Psoas muscle (tissue), 8 donors: Measurements from ENCODE around the gene PLCG2. TPM values are rescaled to one million over a fixed set of nuclear protein-coding genes. Genes with fewer than 3 reads are reported as not detected.
"Not testable (repeated sequence)": the region's sequence is repeated elsewhere in the genome, so short reads cannot be mapped to it uniquely, and the experiment has no call there.

Experiments used
- ATAC-seq, 4 donors: fragments of 200-7000 bp; cut with Tn5 transposase; one replicate each; pipeline ENCODE4 v1.9.1; 2020; ENCODE audit warnings: moderate library complexity in 3 of 4, mild to moderate bottlenecking in 2 of 4
- DNase-seq, 2 donors: peaks; one replicate each; pipeline ENCODE4 v3.0.0-alpha.2; 2020
- H3K27ac ChIP-seq: fragments of 200-600 bp; one replicate; pipeline ENCODE4 v1.8.0; 2022
- H3K27me3 ChIP-seq, 3 donors: fragments of 200-600 bp in 1 of 3; one replicate each; pipeline versions ENCODE4 v1.6.1 to v1.8.0; 2013 to 2022; ENCODE audit warnings: low read length in 2 of 3, mild to moderate bottlenecking in 2 of 3, moderate library complexity in 1 of 3; ENCODE audit not compliant: insufficient read depth in 3 of 3
- H3K36me3 ChIP-seq, 2 donors: fragments of 200-600 bp in 1 of 2; one replicate each; pipeline versions ENCODE4 v1.6.1 to v1.8.0; 2013 to 2022; ENCODE audit warnings: low read depth in 1 of 2, mild to moderate bottlenecking in 1 of 2, moderate library complexity in 1 of 2; ENCODE audit not compliant: insufficient read depth in 1 of 2
- H3K4me1 ChIP-seq: fragments of 200-600 bp; one replicate; pipeline ENCODE4 v1.8.0; 2022
- H3K4me3 ChIP-seq: fragments of 200-600 bp; one replicate; pipeline ENCODE4 v1.8.0; 2022; ENCODE audit warnings: mild to moderate bottlenecking
- H3K9me3 ChIP-seq: fragments of 200-600 bp; one replicate; pipeline ENCODE4 v1.8.0; 2022
- CTCF ChIP-seq: fragments of 200-600 bp; IDR thresholded peaks from one replicate; pipeline ENCODE4 v1.8.0; 2022; ENCODE audit warnings: antibody characterized with exemption
- WGBS, 3 donors: extraction: QIAGEN DNeasy Blood & Tissue Kit; methylation state at CpG; one replicate each; pipeline versions ENCODE4 v1.1.6 to v1.1.7; 2013; 5-methylcytosine and 5-hydroxymethylcytosine counted together
- intact Hi-C, 2 donors: fragments of 100-400 bp; cut with DNase I; formaldehyde crosslinking; loops; one replicate each; pipeline versions ENCODE4 v1.11.0 to v1.14.2; 2022
- polyA plus RNA-seq, 3 donors: library from polyadenylated mRNA; stranded (reverse); fragments of 200-250 nt; gene quantifications; one replicate each; pipeline ENCODE4 v1.2.3, GENCODE V29; 2013
- total RNA-seq, 4 donors: library from RNA; stranded (reverse); fragmentation: NEBNext Ultra II Directional in 2 of 4; extraction: Animal tissue kit (Norgen Biotek cat#: 25700) in 2 of 4; gene quantifications; one replicate each; pipeline versions ENCODE4 v1.2.1 to v1.2.4, GENCODE V29; 2021 to 2023
- donor health status: healthy with polysubstance abuse.
- donor health status: DM: no; HTN: no; CAD: no; lungs with moderate emphysema.
- donor health status: Bipolar disorder and iron deficiency.
- donor health status: healthy.
- donor health status: DM: yes; HTN: yes; CAD: no.
- donor health status: DM: no; HTN: no; CAD: no.
- donor health status: DM: no; HTN: no; CAD: no.
- donor health status: DM: yes; HTN: yes; CAD: no.

Gene PLCG2
- total and polyA plus RNA-seq, 7 donors = 0.96 to 4.8 (median 2.5) TPM

- Histone ChIP-seq H3K4me3 (no peak overlapping the region), H3K4me1 (no peaks in the 10 kb centered on the region), H3K36me3 (no peaks in the 10 kb centered on the region), H3K27ac (no peak overlapping the region), H3K27me3 (peaks cover 0 to 2% (median 0%) of the 10 kb centered on the region in 3 donors), H3K9me3 (peaks cover 16% of the 10 kb centered on the region)
- DNase-seq = no peak
- intact Hi-C loops = no loop called here
- ATAC-seq = no peak
- 95 to 99% (median 95%) methylated on average over 1 of the region's 1 CpG for WGBS, 3 donors
- TF ChIP-seq CTCF = no peak
These were observed 192.8 kb downstream of the PLCG2 start for GRCh38 chr16:81971853-81972252.

GRCh38 chr16:81973737-81974136 lies 194.6 kb downstream of the PLCG2 start:
- DNase-seq (no peak), ATAC-seq (no peak)
- intact Hi-C loops = no loop called here
- no peak for TF ChIP-seq CTCF
- Histone ChIP-seq H3K9me3 (peaks cover 17% of the 10 kb centered on the region), H3K27me3 (peaks cover 0 to 2% (median 0%) of the 10 kb centered on the region in 3 donors), H3K4me3 (no peak overlapping the region), H3K36me3 (no peaks in the 10 kb centered on the region), H3K27ac (no peak overlapping the region), H3K4me1 (no peaks in the 10 kb centered on the region)
- WGBS, 3 donors = 74 to 93% (median 78%) methylated on average over 2 of the region's 2 CpGs

- no peaks in the 10 kb centered on the region for H3K4me1 ChIP-seq
- ATAC-seq (no peak), DNase-seq (no peak)
- peaks cover 0 to 2% (median 0%) of the 10 kb centered on the region in 3 donors for H3K27me3 ChIP-seq
- WGBS, 3 donors = 32 to 71% (median 63%) methylated on average over 1 of the region's 1 CpG
- no peaks in the 10 kb centered on the region for H3K36me3 ChIP-seq
- no peak for TF ChIP-seq CTCF
- H3K9me3 ChIP-seq = peaks cover 13% of the 10 kb centered on the region
- no peak overlapping the region for H3K27ac ChIP-seq
- intact Hi-C loops = no loop called here
- H3K4me3 ChIP-seq = no peak overlapping the region
These were observed 196.5 kb downstream of the PLCG2 start for GRCh38 chr16:81975637-81976036.

- H3K4me3 ChIP-seq, ATAC-seq, intact Hi-C loops, H3K27ac ChIP-seq, DNase-seq, H3K27me3 ChIP-seq, H3K4me1 ChIP-seq, H3K36me3 ChIP-seq, H3K9me3 ChIP-seq: not testable (repeated sequence)
- WGBS, 3 donors = 88 to 91% (median 89%) methylated on average over 22 to 26 of the region's 26 CpGs
These were observed 198.3 kb downstream of the PLCG2 start for GRCh38 chr16:81977335-81977942.

GRCh38 chr16:81987121-81987520 lies 208.0 kb downstream of the PLCG2 start:
- ATAC-seq = no peak
- DNase-seq = no peak
- TF ChIP-seq CTCF = no peak
- H3K4me3 ChIP-seq = no peak overlapping the region
- H3K27me3 ChIP-seq = no peaks in the 10 kb centered on the region
- no peaks in the 10 kb centered on the region for H3K36me3 ChIP-seq
- no peaks in the 10 kb centered on the region for H3K4me1 ChIP-seq
- WGBS, 3 donors = 82 to 90% (median 83%) methylated on average over 8 of the region's 8 CpGs
- intact Hi-C loops = no loop called here
- no peak overlapping the region for H3K27ac ChIP-seq
- H3K9me3 ChIP-seq = no peaks in the 10 kb centered on the region
